Vagina (tissue), 2 donors: ENCODE data around the gene BMPR1B. TPM values are rescaled to one million over a fixed set of nuclear protein-coding genes. Genes with fewer than 3 reads are reported as not detected.

ENCODE experiments used
- DNase-seq, 2 donors: peaks; one replicate each; pipeline ENCODE4 v3.0.0-alpha.2; 2017; ENCODE audit errors: extremely low spot score in 2 of 2
- H3K27ac ChIP-seq: fragments of 200-600 bp; sonication (generic); one replicate; pipeline ENCODE4 v1.5.1; 2019
- H3K27me3 ChIP-seq: fragments of 200-600 bp; sonication (generic); one replicate; pipeline ENCODE4 v1.5.1; 2019
- H3K36me3 ChIP-seq, 2 donors: fragments of 200-600 bp; sonication (generic); one replicate each; pipeline ENCODE4 v1.5.1; 2017 to 2019
- H3K4me1 ChIP-seq: fragments of 200-600 bp; sonication (generic); one replicate; pipeline ENCODE4 v1.5.1; 2019
- H3K4me3 ChIP-seq, 2 donors: fragments of 200-600 bp; sonication (generic); 1 replicate in 1 of 2; 2 replicates in 1 of 2; pipeline ENCODE4 v1.5.1; 2016 to 2019
- H3K9me3 ChIP-seq: fragments of 200-600 bp; sonication (generic); one replicate; pipeline ENCODE4 v1.5.1; 2019
- POLR2A ChIP-seq, 2 donors: fragments of 450-650 bp; IDR thresholded peaks; one replicate each; pipeline ENCODE4 v1.6.1; 2017; ENCODE audit warnings: antibody characterized with exemption in 2 of 2, mild to moderate bottlenecking in 2 of 2, moderate library complexity in 2 of 2
- POLR2AphosphoS5 ChIP-seq, 2 donors: sonication (generic); formaldehyde crosslinking; IDR thresholded peaks; one replicate each; pipeline ENCODE4 v1.9.0; 2017; ENCODE audit warnings: antibody characterized with exemption in 2 of 2, mild to moderate bottlenecking in 2 of 2, low read depth in 1 of 2; ENCODE audit not compliant: insufficient read depth in 1 of 2
- intact Hi-C: fragments of 100-400 bp; cut with DNase I; formaldehyde crosslinking; loops from one replicate; pipeline ENCODE4 v1.15.1; 2023
- total RNA-seq: library from RNA; depleted of rRNA; stranded (reverse); fragments of >200 nt; gene quantifications from one replicate; pipeline ENCODE4 v1.2.3, GENCODE V29; 2016
- TF ChIP-seq, protein P1 (sequence below), 3 experiments: fragments of 450-650 bp in 2 of 3; fragments of 200-600 bp in 1 of 3; sonication (generic) in 1 of 3; IDR thresholded peaks; one replicate each; pipeline ENCODE4 v1.5.1; 2017 to 2019; ENCODE audit warnings: antibody characterized with exemption in 3 of 3, mild to moderate bottlenecking in 2 of 3, moderate library complexity in 2 of 3

Gene BMPR1B
- total RNA-seq, 1 donor from 2014 or later: 0.49 TPM

DNA sequence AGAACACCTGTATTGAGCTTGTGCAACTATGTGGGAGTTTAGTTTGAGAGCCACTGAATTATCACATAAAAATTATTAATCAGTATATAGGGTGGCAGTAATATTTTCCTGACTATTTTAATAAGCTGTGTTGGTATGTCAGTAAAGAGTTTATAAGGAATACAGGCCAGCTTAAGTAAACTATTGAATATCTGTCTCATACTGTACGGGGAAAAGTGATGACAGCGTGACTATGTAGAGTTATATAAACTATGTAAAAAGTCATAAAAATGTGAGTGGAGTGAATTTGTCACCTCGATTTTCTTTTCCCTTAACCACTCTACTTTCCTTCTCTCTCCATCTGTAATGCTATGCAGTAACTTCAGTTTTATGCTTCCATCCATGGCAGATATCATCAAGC lies 250.2 kb downstream of the BMPR1B start:
- no peak for DNase-seq
- Histone ChIP-seq H3K4me1 (no peaks in the 10 kb centered on the region), H3K4me3 (no peak overlapping the region), H3K27me3 (no peaks in the 10 kb centered on the region), H3K36me3 (no peaks in the 10 kb centered on the region), H3K9me3 (no peaks in the 10 kb centered on the region), H3K27ac (no peak overlapping the region)
- TF ChIP-seq, protein P1, sequence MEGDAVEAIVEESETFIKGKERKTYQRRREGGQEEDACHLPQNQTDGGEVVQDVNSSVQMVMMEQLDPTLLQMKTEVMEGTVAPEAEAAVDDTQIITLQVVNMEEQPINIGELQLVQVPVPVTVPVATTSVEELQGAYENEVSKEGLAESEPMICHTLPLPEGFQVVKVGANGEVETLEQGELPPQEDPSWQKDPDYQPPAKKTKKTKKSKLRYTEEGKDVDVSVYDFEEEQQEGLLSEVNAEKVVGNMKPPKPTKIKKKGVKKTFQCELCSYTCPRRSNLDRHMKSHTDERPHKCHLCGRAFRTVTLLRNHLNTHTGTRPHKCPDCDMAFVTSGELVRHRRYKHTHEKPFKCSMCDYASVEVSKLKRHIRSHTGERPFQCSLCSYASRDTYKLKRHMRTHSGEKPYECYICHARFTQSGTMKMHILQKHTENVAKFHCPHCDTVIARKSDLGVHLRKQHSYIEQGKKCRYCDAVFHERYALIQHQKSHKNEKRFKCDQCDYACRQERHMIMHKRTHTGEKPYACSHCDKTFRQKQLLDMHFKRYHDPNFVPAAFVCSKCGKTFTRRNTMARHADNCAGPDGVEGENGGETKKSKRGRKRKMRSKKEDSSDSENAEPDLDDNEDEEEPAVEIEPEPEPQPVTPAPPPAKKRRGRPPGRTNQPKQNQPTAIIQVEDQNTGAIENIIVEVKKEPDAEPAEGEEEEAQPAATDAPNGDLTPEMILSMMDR (IDR thresholded peaks at IDR 0.05): no peak
- no peak for TF ChIP-seq POLR2AphosphoS5 (IDR thresholded peaks at IDR 0.05; ENCODE audit: insufficient read depth in 1 of 2, low read depth in 1 of 2)
- TF ChIP-seq POLR2A (IDR thresholded peaks at IDR 0.05): no peak
- intact Hi-C loops: no loop called here

DNA sequence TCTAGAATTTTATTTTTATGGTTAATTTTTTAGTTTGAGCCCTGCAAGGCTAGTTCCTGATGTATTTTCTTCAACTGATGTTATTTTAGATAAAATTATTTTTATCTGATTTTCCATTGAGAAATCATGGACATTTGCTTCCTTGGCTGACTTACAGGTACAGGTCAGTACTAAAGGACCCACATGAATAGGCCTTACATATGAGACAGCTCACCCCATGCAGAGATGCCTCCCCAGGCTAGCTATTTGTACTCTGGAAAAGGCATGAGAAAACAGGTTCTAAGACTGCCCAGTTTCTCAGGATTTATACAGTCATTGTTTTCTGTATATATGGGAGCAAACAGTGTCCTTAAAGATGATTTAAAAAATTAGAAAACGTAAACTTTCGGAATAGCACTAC lies 255.5 kb downstream of the BMPR1B start:
- no peak overlapping the region for H3K4me3 ChIP-seq
- TF ChIP-seq POLR2AphosphoS5 (IDR thresholded peaks at IDR 0.05; ENCODE audit: insufficient read depth in 1 of 2, low read depth in 1 of 2): no peak
- no peak for TF ChIP-seq POLR2A (IDR thresholded peaks at IDR 0.05)
- TF ChIP-seq, protein P1 (IDR thresholded peaks at IDR 0.05): no peak
- no peaks in the 10 kb centered on the region for H3K9me3 ChIP-seq
- no peaks in the 10 kb centered on the region for H3K36me3 ChIP-seq
- H3K27me3 ChIP-seq: no peaks in the 10 kb centered on the region
- no peak for DNase-seq
- intact Hi-C loops: no loop called here
- H3K4me1 ChIP-seq: no peaks in the 10 kb centered on the region
- H3K27ac ChIP-seq: no peak overlapping the region

DNA sequence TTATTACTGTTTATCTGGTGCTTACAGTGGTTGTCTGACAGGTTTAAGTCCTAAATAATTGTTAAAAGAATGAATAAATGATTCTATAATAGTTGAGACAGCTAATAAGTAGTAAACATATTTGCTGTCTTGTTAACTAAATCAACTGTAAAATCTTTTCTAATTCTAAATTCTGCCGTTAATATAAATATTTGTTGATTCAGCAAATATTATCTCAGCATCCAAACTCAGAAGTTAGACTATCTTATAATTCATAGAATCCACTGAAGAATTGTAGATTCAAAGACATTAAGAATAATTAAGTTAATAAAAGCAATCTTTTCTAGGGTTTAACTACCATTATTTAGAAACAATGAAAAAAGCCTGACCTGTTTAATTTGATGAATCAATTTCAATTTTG lies 256.3 kb downstream of the BMPR1B start:
- no peak for DNase-seq

DNA sequence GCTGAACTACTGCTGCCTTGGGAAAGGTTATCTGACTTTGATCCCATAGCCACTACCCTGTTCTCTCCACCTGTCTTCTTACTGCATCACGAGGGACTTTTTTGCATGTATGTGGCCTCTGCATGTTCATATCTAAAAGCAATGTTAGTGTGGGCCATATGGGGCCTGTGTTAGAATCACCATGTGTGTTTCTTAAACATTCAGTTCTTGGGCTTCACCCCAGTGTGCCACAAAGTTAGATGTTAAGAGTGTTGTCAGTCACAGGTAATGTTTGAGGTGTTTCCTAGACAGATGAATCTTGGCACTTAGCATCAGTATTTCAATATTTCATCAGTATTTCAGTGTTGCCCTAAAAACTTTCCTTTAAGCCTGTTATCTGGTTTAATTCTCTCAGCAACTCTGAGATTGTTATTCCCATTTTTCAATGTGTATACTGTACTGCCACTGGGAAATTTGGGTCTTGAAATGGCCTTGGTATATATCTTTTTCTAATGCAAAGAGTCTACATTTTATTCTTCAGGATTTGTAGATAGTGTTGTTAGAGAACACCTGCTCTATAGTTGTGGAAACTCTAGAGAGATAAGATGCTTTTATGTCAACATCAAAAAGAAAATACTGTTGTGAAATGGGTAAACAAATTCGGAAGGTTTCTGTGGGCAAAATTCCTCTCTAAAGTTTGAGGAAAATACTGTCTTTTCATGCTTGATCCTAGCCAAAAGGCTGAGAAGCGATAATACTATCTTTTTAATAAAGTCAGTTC lies 259.7 kb downstream of the BMPR1B start:
- Histone ChIP-seq H3K9me3 (no peaks in the 10 kb centered on the region), H3K36me3 (no peaks in the 10 kb centered on the region), H3K27ac (no peak overlapping the region), H3K27me3 (no peaks in the 10 kb centered on the region), H3K4me1 (no peaks in the 10 kb centered on the region), H3K4me3 (no peak overlapping the region)
- intact Hi-C loops: no loop called here
- no peak for TF ChIP-seq POLR2A (IDR thresholded peaks at IDR 0.05)
- TF ChIP-seq, protein P1 (IDR thresholded peaks at IDR 0.05): no peak
- TF ChIP-seq POLR2AphosphoS5 (IDR thresholded peaks at IDR 0.05; ENCODE audit: insufficient read depth in 1 of 2, low read depth in 1 of 2): no peak
- DNase-seq: no peak

More for the DNA sequence above, 256.3 kb downstream of the BMPR1B start:
- no peak overlapping the region for H3K27ac ChIP-seq
- H3K9me3 ChIP-seq: no peaks in the 10 kb centered on the region
- TF ChIP-seq POLR2A (IDR thresholded peaks at IDR 0.05) (no peak), POLR2AphosphoS5 (IDR thresholded peaks at IDR 0.05; ENCODE audit: insufficient read depth in 1 of 2, low read depth in 1 of 2) (no peak)
- intact Hi-C loops: no loop called here
- H3K4me1 ChIP-seq: no peaks in the 10 kb centered on the region
- no peaks in the 10 kb centered on the region for H3K36me3 ChIP-seq
- no peak overlapping the region for H3K4me3 ChIP-seq
- no peaks in the 10 kb centered on the region for H3K27me3 ChIP-seq

DNA sequence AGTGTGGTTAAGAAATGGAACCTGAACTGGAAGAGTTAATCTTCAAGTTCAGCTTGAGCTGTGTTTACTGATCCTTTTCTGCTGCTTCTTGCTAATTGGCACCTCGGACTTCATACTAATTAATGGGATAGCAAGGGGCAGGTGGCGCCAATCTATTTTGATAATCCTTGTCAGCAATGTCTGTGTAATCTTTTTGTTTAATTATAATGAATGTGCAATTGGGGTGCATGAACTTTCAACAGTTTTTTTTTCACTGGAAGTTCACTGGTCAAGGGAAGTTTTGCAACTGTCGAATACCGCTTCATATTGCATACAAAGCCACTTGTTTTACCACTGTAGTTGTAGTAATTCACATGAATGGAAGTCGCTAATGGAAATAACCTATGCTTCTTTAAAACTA lies 261.0 kb downstream of the BMPR1B start:
- intact Hi-C loops: no loop called here
- no peaks in the 10 kb centered on the region for H3K27me3 ChIP-seq
- H3K4me3 ChIP-seq: no peak overlapping the region
- TF ChIP-seq POLR2A (IDR thresholded peaks at IDR 0.05) (no peak), POLR2AphosphoS5 (IDR thresholded peaks at IDR 0.05; ENCODE audit: insufficient read depth in 1 of 2, low read depth in 1 of 2) (no peak)
- TF ChIP-seq, protein P1 (IDR thresholded peaks at IDR 0.05): no peak
- DNase-seq: no peak
- no peaks in the 10 kb centered on the region for H3K4me1 ChIP-seq
- H3K36me3 ChIP-seq: no peaks in the 10 kb centered on the region
- H3K27ac ChIP-seq: no peak overlapping the region
- H3K9me3 ChIP-seq: no peaks in the 10 kb centered on the region
